Measurements from ENCODE around the gene ADAMTSL3.

- TF ChIP-seq CTCF (IDR thresholded peaks at IDR 0.05) (no peak), EZH2 (IDR thresholded peaks at IDR 0.05) (no peak), EZH2phosphoT487 (IDR thresholded peaks at IDR 0.05) (no peak)
Measured at GRCh38 chr15:83922649-83923294, 268.8 kb downstream of the ADAMTSL3 start.
